GM23338 (cell line): ENCODE results near the gene PARD6B. TPM values are rescaled to one million over a fixed set of nuclear protein-coding genes. Genes with fewer than 3 reads are reported as not detected.
A peak's percentile ranks its signal among the peaks of the same experiment; 100 is the strongest.

Experiments
- ATAC-seq: fragments of 200-7000 bp; cut with Tn5 transposase; 3 replicates; pipeline ENCODE4 v1.9.1; 2020
- DNase-seq: peaks from one replicate; pipeline ENCODE4 v3.0.0-alpha.2; 2015; ENCODE audit warnings: low spot score
- H2AFZ ChIP-seq: fragments of 200-600 bp; sonication (generic); 2 replicates; pipeline ENCODE4 v1.8.0; 2016; ENCODE audit warnings: antibody characterized with exemption, mild to moderate bottlenecking, moderate library complexity
- H3F3A ChIP-seq: fragments of 200-600 bp; sonication (generic); replicated peaks from 2 replicates; pipeline ENCODE4 v1.8.0; 2017; ENCODE audit warnings: antibody characterized with exemption, mixed run types, low read depth
- H3K27ac ChIP-seq: fragments of 200-600 bp; sonication (generic); 2 replicates; pipeline ENCODE4 v1.6.1; 2016; ENCODE audit warnings: low read depth
- H3K27me3 ChIP-seq: fragments of 200-600 bp; sonication (generic); 2 replicates; pipeline ENCODE4 v1.8.0; 2016; ENCODE audit warnings: mild to moderate bottlenecking, mixed run types, moderate library complexity; ENCODE audit not compliant: insufficient read depth
- H3K36me3 ChIP-seq: fragments of 200-600 bp; sonication (generic); 2 replicates; pipeline ENCODE4 v1.8.0; 2016; ENCODE audit warnings: mild to moderate bottlenecking; ENCODE audit not compliant: insufficient read depth
- H3K4me1 ChIP-seq: fragments of 200-600 bp; sonication (generic); 2 replicates; pipeline ENCODE4 v1.8.0; 2016; ENCODE audit warnings: mild to moderate bottlenecking, moderate library complexity; ENCODE audit not compliant: insufficient read depth
- H3K4me2 ChIP-seq: fragments of 200-600 bp; sonication (generic); 2 replicates; pipeline ENCODE4 v1.7.1; 2017; ENCODE audit warnings: mixed run types
- H3K4me3 ChIP-seq: fragments of 200-600 bp; sonication (generic); 2 replicates; pipeline ENCODE4 v1.6.1; 2016; ENCODE audit warnings: mixed run types
- H3K79me2 ChIP-seq: fragments of 200-600 bp; sonication (generic); replicated peaks from 2 replicates; pipeline ENCODE4 v1.8.0; 2017; ENCODE audit warnings: mild to moderate bottlenecking; ENCODE audit not compliant: insufficient read depth
- H3K9me2 ChIP-seq: fragments of 200-600 bp; sonication (generic); 2 replicates; pipeline ENCODE4 v1.8.0; 2017; ENCODE audit not compliant: insufficient read depth
- H4K20me1 ChIP-seq: fragments of 200-600 bp; sonication (generic); replicated peaks from 2 replicates; pipeline ENCODE4 v1.8.0; 2017; ENCODE audit warnings: mild to moderate bottlenecking; ENCODE audit not compliant: insufficient read depth
- H3K27ac Mint-ChIP-seq: 2 replicates; pipeline ENCODE4 v1.8.0; 2020; ENCODE audit warnings: inconsistent platforms, mild to moderate bottlenecking, moderate library complexity, mixed read lengths
- H3K27me3 Mint-ChIP-seq: 3 replicates; pipeline ENCODE4 v1.8.0; 2022; ENCODE audit warnings: low read depth, mild to moderate bottlenecking, moderate library complexity, mixed read lengths, inconsistent platforms; ENCODE audit not compliant: insufficient read depth, poor library complexity
- H3K36me3 Mint-ChIP-seq: 3 replicates; pipeline ENCODE4 v1.8.0; 2021; ENCODE audit warnings: low read depth, mild to moderate bottlenecking, inconsistent platforms, moderate library complexity, mixed read lengths
- H3K4me1 Mint-ChIP-seq: 3 replicates; pipeline ENCODE4 v1.8.0; 2020; ENCODE audit warnings: mild to moderate bottlenecking, inconsistent platforms, mixed read lengths
- H3K4me3 Mint-ChIP-seq: 3 replicates; pipeline ENCODE4 v1.8.0; 2021; ENCODE audit warnings: moderate library complexity, mild to moderate bottlenecking, inconsistent platforms, mixed read lengths
- H3K9me3 Mint-ChIP-seq: 3 replicates; pipeline ENCODE4 v1.8.0; 2020; ENCODE audit warnings: moderate library complexity, mild to moderate bottlenecking, inconsistent platforms, mixed read lengths
- CTCF ChIP-seq, 2 experiments: fragments of 200-600 bp in 1 of 2; sonication (generic) in 1 of 2; conservative IDR thresholded peaks; 2 replicates each; pipeline versions ENCODE4 v1.5.1 to v1.6.1; 2016 to 2017; ENCODE audit warnings: antibody characterized with exemption in 2 of 2, low read depth in 2 of 2, mild to moderate bottlenecking in 2 of 2, moderate library complexity in 1 of 2
- EZH2phosphoT487 ChIP-seq: fragments of 200-600 bp; sonication (generic); IDR thresholded peaks from one replicate; pipeline ENCODE4 v1.8.1; 2018; ENCODE audit warnings: antibody characterized with exemption; ENCODE audit not compliant: unreplicated experiment
- JUNB ChIP-seq: IDR thresholded peaks from one replicate; pipeline ENCODE4 v1.6.1; 2016; ENCODE audit warnings: antibody characterized with exemption; ENCODE audit not compliant: unreplicated experiment
- NANOG ChIP-seq: IDR thresholded peaks from 2 replicates; pipeline ENCODE4 v1.6.1; 2016; ENCODE audit warnings: antibody characterized with exemption, borderline replicate concordance
- POLR2AphosphoS5 ChIP-seq: IDR thresholded peaks from 2 replicates; pipeline ENCODE4 v1.6.1; 2016; ENCODE audit warnings: antibody characterized with exemption, low read depth
- STAT1 ChIP-seq: IDR thresholded peaks from one replicate; pipeline ENCODE4 v1.6.1; 2016; ENCODE audit warnings: antibody characterized with exemption; ENCODE audit not compliant: unreplicated experiment
- ZNF462 ChIP-seq: fragments of 250-450 bp; sonication (Bioruptor Pico); IDR thresholded peaks from 2 replicates; pipeline ENCODE4 v1.5.0; 2020; ENCODE audit warnings: mild to moderate bottlenecking, moderate library complexity
- polyA plus RNA-seq: library from polyadenylated mRNA; unstranded; fragments of >200 nt; fragmentation: Nextera tagmentation; extraction: Ambion mirVana; gene quantifications from 2 replicates; pipeline ENCODE4 v1.2.1, GENCODE V29; 2016
- total RNA-seq: library from RNA; depleted of rRNA; stranded (reverse); fragments of >200 nt; shearing (Covaris generic); gene quantifications from 2 replicates; pipeline ENCODE4 v1.2.3, GENCODE V29; 2014

The PARD6B gene
- total and polyA plus RNA-seq, 2 experiments from 2014 or later: 23.5 to 29.2 TPM

- TF ChIP-seq STAT1: no peak
- TF ChIP-seq NANOG: no peak
- no peak for TF ChIP-seq POLR2AphosphoS5
- TF ChIP-seq EZH2phosphoT487: no peak
- no peak for TF ChIP-seq ZNF462 (CRISPR knock-in tag)
- no peak for TF ChIP-seq JUNB
Observed at GRCh38 chr20:50693001-50693400, 38.4 kb upstream of the PARD6B start (continued).

- DNase-seq: no peak
- Histone ChIP-seq H3K36me3 (no peaks in the 10 kb centered on the region), H3K4me1 (peaks cover 26% of the 10 kb centered on the region), H3K27me3 (no peaks in the 10 kb centered on the region), H3K4me2 (no peak overlapping the region), H3K9me2 (no peaks in the 10 kb centered on the region), H3F3A (0 out of 2 replicates have a peak, but pooled peaks cover 6% of the 10 kb centered on the region), H3K4me3 (no peak overlapping the region), H2AFZ (peak overlapping the region; percentile 80; the same call in 1 of the 2 replicates), H4K20me1 (no peaks in the 10 kb centered on the region), H3K27ac (no peak overlapping the region), H3K79me2 (no peaks in the 10 kb centered on the region)
- H3K4me1 Mint-ChIP-seq: peaks cover 39% of the 10 kb centered on the region
- H3K27ac Mint-ChIP-seq: no peak overlapping the region
- ATAC-seq: no peak
- H3K27me3 Mint-ChIP-seq: peaks cover 10% of the 10 kb centered on the region
- H3K9me3 Mint-ChIP-seq: no peaks in the 10 kb centered on the region
- H3K4me3 Mint-ChIP-seq: no peak overlapping the region
- no peaks in the 10 kb centered on the region for H3K36me3 Mint-ChIP-seq
- TF ChIP-seq ZNF462 (CRISPR knock-in tag) (no peak), CTCF (conservative IDR thresholded peaks at IDR 0.05; ENCODE audit: low read depth in 2 of 2) (no peak), STAT1 (no peak), POLR2AphosphoS5 (no peak)
Observed at GRCh38 chr20:50694379-50695134, 36.8 kb upstream of the PARD6B start.
